Measurements from ENCODE around the gene UNC93A.
"Not testable (repeated sequence)": the region's sequence is repeated elsewhere in the genome, so short reads cannot be mapped to it uniquely, and the experiment has no call there.

Gene UNC93A

DNA sequence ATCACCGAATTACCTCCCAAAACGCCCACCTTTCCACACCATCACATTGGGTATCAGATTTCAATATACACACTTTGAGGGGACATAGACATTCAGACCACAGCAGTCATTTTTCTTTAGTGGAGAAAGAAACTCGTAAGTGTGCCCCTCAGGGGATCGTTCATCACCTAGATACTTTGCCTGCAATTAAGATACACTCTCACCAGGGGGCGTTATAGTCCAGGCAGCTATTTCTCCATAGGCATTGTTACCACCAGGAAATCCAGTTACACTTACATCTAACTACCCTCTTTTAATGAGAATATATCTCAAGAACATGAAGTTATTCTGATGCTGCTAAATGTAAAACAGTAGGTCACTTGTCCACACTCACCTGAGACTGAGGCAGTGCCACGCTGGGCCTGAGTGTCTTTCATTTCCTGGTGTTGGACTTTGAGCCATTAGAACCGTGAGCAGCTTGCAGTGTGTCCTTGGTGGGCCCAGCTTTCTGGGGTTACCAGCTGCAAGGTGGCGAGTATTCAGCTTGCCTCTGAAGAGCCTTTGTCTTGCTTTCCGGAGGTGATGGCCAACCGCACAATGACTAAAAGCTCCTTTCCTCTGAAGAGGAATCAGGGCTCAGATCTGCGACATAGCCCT is 35.1 kb upstream of the UNC93A start:
- H3K36me3 ChIP-seq (ENCODE audit: insufficient read depth, low read depth, low read length): 0 out of 2 replicates have a peak, but pooled peaks cover 3% of the 10 kb centered on the region
- no peaks in the 10 kb centered on the region for H3K27me3 ChIP-seq (ENCODE audit: insufficient read depth, low read length)
- H3K9me3 ChIP-seq (ENCODE audit: insufficient read depth, low read depth, low read length): peaks cover 13% of the 10 kb centered on the region
- no peak overlapping the region for H3K27ac ChIP-seq (ENCODE audit: low read length)
- no peak overlapping the region for H3K4me3 ChIP-seq (ENCODE audit: low read length)
- H3K9ac ChIP-seq (ENCODE audit: low read depth, low read length): no peak overlapping the region
- no peaks in the 10 kb centered on the region for H3K4me1 ChIP-seq (ENCODE audit: insufficient read depth, low read length)

DNA sequence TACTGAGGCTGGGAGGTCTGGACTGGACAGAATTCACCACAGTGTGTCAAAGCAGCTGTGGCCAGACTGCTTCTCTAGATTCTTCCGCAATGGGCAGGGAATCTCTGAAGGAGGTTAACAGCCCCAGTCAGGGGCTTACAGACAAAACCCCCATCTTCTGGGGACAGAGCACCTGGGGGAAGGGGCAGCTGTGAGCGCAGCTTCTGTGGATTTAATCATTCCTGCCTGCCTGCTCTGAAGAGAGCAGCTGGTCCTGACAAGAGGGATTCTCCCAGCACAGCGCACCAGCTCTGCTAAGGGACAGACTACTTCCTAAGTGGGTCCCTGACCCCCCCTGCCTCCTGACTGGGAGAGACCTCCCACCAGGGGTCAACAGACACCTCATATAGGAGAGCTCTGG is 32.5 kb upstream of the UNC93A start:
- Histone ChIP-seq H3K4me3 (ENCODE audit: low read length) (no peak overlapping the region), H3K4me1 (ENCODE audit: insufficient read depth, low read length) (no peaks in the 10 kb centered on the region), H3K9me3 (ENCODE audit: insufficient read depth, low read depth, low read length) (peaks cover 13% of the 10 kb centered on the region), H3K27me3 (ENCODE audit: insufficient read depth, low read length) (no peaks in the 10 kb centered on the region), H3K27ac (ENCODE audit: low read length) (no peak overlapping the region), H3K36me3 (ENCODE audit: insufficient read depth, low read depth, low read length) (0 out of 2 replicates have a peak, but pooled peaks cover 3% of the 10 kb centered on the region), H3K9ac (ENCODE audit: low read depth, low read length) (no peak overlapping the region)

GRCh38 chr6:167266057-167266829 is 24.9 kb upstream of the UNC93A start:
- H3K36me3 ChIP-seq (ENCODE audit: insufficient read depth, low read depth, low read length); H3K4me1 ChIP-seq (ENCODE audit: insufficient read depth, low read length); H3K9me3 ChIP-seq (ENCODE audit: insufficient read depth, low read depth, low read length); H3K27me3 ChIP-seq (ENCODE audit: insufficient read depth, low read length); H3K27ac ChIP-seq (ENCODE audit: low read length); H3K9ac ChIP-seq (ENCODE audit: low read depth, low read length); H3K4me3 ChIP-seq (ENCODE audit: low read length): not testable (repeated sequence)

- no peaks in the 10 kb centered on the region for H3K36me3 ChIP-seq (ENCODE audit: insufficient read depth, low read depth, low read length)
- H3K9ac ChIP-seq (ENCODE audit: low read depth, low read length): no peak overlapping the region
- no peaks in the 10 kb centered on the region for H3K9me3 ChIP-seq (ENCODE audit: insufficient read depth, low read depth, low read length)
- H3K4me3 ChIP-seq (ENCODE audit: low read length): no peak overlapping the region
- no peak overlapping the region for H3K27ac ChIP-seq (ENCODE audit: low read length)
- H3K4me1 ChIP-seq (ENCODE audit: insufficient read depth, low read length): no peaks in the 10 kb centered on the region
- H3K27me3 ChIP-seq (ENCODE audit: insufficient read depth, low read length): no peaks in the 10 kb centered on the region
These were observed 24.1 kb upstream of the UNC93A start for GRCh38 chr6:167266830-167267555.

GRCh38 chr6:167267556-167267898 is 23.6 kb upstream of the UNC93A start:
- H3K4me3 ChIP-seq (ENCODE audit: low read length); H3K36me3 ChIP-seq (ENCODE audit: insufficient read depth, low read depth, low read length); H3K9ac ChIP-seq (ENCODE audit: low read depth, low read length); H3K27me3 ChIP-seq (ENCODE audit: insufficient read depth, low read length); H3K27ac ChIP-seq (ENCODE audit: low read length); H3K9me3 ChIP-seq (ENCODE audit: insufficient read depth, low read depth, low read length); H3K4me1 ChIP-seq (ENCODE audit: insufficient read depth, low read length): not testable (repeated sequence)

DNA sequence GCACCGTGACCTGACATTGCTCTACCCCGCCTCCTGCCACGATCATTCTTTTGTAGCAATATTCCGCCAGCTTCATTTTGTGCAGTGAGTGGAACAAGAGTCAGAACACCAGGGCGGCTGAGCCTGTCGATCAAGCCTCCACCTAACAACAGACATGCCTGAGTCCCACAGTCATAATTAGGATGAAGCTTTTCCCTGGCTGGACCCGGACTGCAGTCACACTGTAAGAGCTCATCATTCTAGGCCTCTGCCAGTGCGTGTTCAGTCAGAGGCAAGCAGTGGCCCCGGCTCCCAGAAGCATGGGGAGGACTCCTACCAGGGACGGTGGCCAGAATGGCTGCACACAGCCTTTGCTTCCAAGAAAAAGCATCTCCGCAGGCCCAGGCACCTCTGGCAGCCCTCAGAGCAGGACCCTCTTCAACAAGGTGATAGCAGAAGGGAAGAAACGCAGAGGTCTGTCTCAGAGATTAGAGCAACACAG is 23.2 kb upstream of the UNC93A start:
- H3K4me3 ChIP-seq (ENCODE audit: low read length): no peak overlapping the region
- H3K9ac ChIP-seq (ENCODE audit: low read depth, low read length): no peak overlapping the region
- no peaks in the 10 kb centered on the region for H3K27me3 ChIP-seq (ENCODE audit: insufficient read depth, low read length)
- H3K4me1 ChIP-seq (ENCODE audit: insufficient read depth, low read length): no peaks in the 10 kb centered on the region
- no peaks in the 10 kb centered on the region for H3K36me3 ChIP-seq (ENCODE audit: insufficient read depth, low read depth, low read length)
- H3K9me3 ChIP-seq (ENCODE audit: insufficient read depth, low read depth, low read length): no peaks in the 10 kb centered on the region
- no peak overlapping the region for H3K27ac ChIP-seq (ENCODE audit: low read length)

GRCh38 chr6:167268683-167269280 is 22.3 kb upstream of the UNC93A start:
- Histone ChIP-seq H3K4me3 (ENCODE audit: low read length) (no peak overlapping the region), H3K27me3 (ENCODE audit: insufficient read depth, low read length) (no peaks in the 10 kb centered on the region), H3K36me3 (ENCODE audit: insufficient read depth, low read depth, low read length) (no peaks in the 10 kb centered on the region), H3K4me1 (ENCODE audit: insufficient read depth, low read length) (no peaks in the 10 kb centered on the region), H3K9ac (ENCODE audit: low read depth, low read length) (no peak overlapping the region), H3K27ac (ENCODE audit: low read length) (no peak overlapping the region), H3K9me3 (ENCODE audit: insufficient read depth, low read depth, low read length) (no peaks in the 10 kb centered on the region)

DNA sequence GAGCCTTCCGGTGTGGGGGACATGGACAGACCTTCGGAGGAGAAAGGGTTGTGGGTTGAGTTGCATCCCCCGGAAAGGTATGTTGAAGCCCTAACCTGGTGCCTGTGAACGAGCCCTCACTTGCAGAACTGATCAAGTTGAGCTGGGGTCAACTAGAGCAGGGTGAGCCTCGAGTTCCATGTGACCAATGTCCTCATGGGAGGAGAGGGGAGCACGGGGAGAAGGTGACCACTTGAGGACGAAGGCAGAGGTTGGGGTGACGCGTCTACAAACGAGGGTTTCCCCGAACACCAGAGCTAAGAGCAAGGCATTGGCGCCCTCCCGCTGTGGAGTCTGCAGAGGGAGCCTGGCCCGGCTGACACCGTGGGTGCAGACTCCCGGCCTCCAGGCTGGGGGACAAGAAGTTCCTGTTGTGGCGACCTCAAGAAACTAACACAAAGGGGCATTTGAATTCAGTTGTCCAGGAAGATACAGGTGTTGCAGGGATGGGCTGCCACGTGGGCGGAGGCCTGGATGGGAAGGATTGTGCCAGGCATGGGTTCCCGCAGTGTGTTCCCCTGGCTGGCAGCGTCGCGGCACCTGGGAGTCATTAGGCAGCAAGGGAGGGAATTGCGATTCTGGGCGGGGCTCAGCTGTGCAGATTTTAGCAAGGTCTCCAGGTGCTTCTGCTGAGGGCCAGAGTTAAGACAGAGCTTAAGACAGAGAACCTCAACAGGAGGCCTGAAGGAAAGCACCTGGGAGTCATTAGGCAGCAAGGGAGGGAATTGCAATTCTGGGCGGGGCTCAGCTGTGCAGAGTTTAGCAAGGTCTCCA is 20.4 kb upstream of the UNC93A start:
- no peak overlapping the region for H3K27ac ChIP-seq (ENCODE audit: low read length)
- H3K9me3 ChIP-seq (ENCODE audit: insufficient read depth, low read depth, low read length): no peaks in the 10 kb centered on the region
- H3K9ac ChIP-seq (ENCODE audit: low read depth, low read length): no peak overlapping the region
- H3K27me3 ChIP-seq (ENCODE audit: insufficient read depth, low read length): no peaks in the 10 kb centered on the region
- H3K4me1 ChIP-seq (ENCODE audit: insufficient read depth, low read length): no peaks in the 10 kb centered on the region
- no peak overlapping the region for H3K4me3 ChIP-seq (ENCODE audit: low read length)
- no peaks in the 10 kb centered on the region for H3K36me3 ChIP-seq (ENCODE audit: insufficient read depth, low read depth, low read length)

DNA sequence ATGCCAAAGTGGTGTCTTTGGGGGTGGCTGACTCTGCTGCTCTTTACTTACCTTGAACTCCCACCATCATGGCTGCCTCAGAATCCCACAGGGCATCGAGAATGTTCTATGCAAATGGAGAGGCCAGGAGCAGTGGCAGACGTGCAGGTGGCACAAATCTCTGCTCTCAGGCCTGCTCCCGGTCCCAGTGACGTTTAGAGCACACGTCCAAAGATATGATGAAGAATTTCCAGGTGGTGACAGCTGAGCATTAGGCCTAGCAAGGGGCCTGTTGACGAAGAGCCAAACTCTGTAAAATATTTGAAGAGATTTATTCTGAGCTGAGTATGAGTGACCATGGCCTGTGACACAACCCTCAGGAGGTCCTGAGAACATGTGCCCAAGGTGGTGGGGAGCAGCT is 19.0 kb upstream of the UNC93A start:
- no peaks in the 10 kb centered on the region for H3K4me1 ChIP-seq (ENCODE audit: insufficient read depth, low read length)
- H3K27me3 ChIP-seq (ENCODE audit: insufficient read depth, low read length): no peaks in the 10 kb centered on the region
- H3K27ac ChIP-seq (ENCODE audit: low read length): no peak overlapping the region
- no peaks in the 10 kb centered on the region for H3K9me3 ChIP-seq (ENCODE audit: insufficient read depth, low read depth, low read length)
- no peaks in the 10 kb centered on the region for H3K36me3 ChIP-seq (ENCODE audit: insufficient read depth, low read depth, low read length)
- H3K9ac ChIP-seq (ENCODE audit: low read depth, low read length): no peak overlapping the region
- H3K4me3 ChIP-seq (ENCODE audit: low read length): no peak overlapping the region

GRCh38 chr6:167272696-167273379 is 18.3 kb upstream of the UNC93A start:
- Histone ChIP-seq H3K4me1 (ENCODE audit: insufficient read depth, low read length) (no peaks in the 10 kb centered on the region), H3K4me3 (ENCODE audit: low read length) (no peak overlapping the region), H3K9ac (ENCODE audit: low read depth, low read length) (no peak overlapping the region), H3K36me3 (ENCODE audit: insufficient read depth, low read depth, low read length) (no peaks in the 10 kb centered on the region), H3K9me3 (ENCODE audit: insufficient read depth, low read depth, low read length) (no peaks in the 10 kb centered on the region), H3K27ac (ENCODE audit: low read length) (no peak overlapping the region), H3K27me3 (ENCODE audit: insufficient read depth, low read length) (no peaks in the 10 kb centered on the region)

GRCh38 chr6:167274270-167274669 is 16.8 kb upstream of the UNC93A start:
- H3K4me1 ChIP-seq (ENCODE audit: insufficient read depth, low read length): peaks cover 12% of the 10 kb centered on the region
- no peaks in the 10 kb centered on the region for H3K36me3 ChIP-seq (ENCODE audit: insufficient read depth, low read depth, low read length)

More at GRCh38 chr6:167274270-167274669, 16.8 kb upstream of the UNC93A start:
- Histone ChIP-seq H3K27ac (ENCODE audit: low read length) (no peak overlapping the region), H3K9me3 (ENCODE audit: insufficient read depth, low read depth, low read length) (no peaks in the 10 kb centered on the region), H3K4me3 (ENCODE audit: low read length) (no peak overlapping the region), H3K27me3 (ENCODE audit: insufficient read depth, low read length) (no peaks in the 10 kb centered on the region), H3K9ac (ENCODE audit: low read depth, low read length) (no peak overlapping the region)
